ENCODE measurements around the gene DLG3. TPM values are rescaled to one million over a fixed set of nuclear protein-coding genes. Genes with fewer than 3 reads are reported as not detected.

Gene DLG3
- total RNA-seq, 1 experiment from 2014 or later: 48.4 TPM

DNA sequence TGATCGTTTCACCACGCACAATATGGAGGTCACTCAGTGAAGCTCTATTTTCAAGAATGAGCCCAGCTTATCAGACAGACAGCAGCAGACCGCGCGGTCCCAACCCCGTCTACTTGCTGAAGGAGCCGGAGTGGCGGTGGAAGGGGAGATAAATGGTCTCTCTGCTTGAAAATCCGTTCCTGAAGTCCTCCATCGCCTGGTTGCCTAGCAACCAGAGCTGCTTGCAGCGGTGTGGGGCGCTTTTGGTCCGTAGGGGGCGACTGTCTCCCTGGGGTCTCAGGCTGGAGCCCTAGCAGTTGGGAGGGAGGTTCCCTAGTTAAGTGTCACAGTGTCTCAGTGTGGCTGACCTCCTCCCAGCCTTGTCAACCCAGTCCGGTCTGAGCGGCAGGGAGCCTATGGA lies 8.3 kb upstream of the DLG3 start:
- Histone ChIP-seq H3K9ac (ENCODE audit: low read length) (no peak overlapping the region), H3K79me2 (ENCODE audit: insufficient read depth, low read length) (no peaks in the 10 kb centered on the region), H2AFZ (ENCODE audit: low read depth, low read length, poor library complexity, severe bottlenecking) (no peak overlapping the region), H3K36me3 (ENCODE audit: control insufficient read depth in 1 of 2, insufficient read depth in 2 of 2, low read length in 2 of 2) (no peaks in the 10 kb centered on the region), H4K20me1 (ENCODE audit: insufficient read depth) (no peaks in the 10 kb centered on the region), H3K4me3 (replicated peaks in 1 of 2; ENCODE audit: low read depth in 1 of 2, low read length in 2 of 2) (no peak overlapping the region), H3K27ac (ENCODE audit: low read depth, low read length) (no peak overlapping the region), H3K4me2 (ENCODE audit: low read length) (no peak overlapping the region), H3K4me1 (ENCODE audit: control insufficient read depth in 1 of 2, insufficient read depth in 2 of 2, low read length in 2 of 2) (peaks cover 2 to 34% of the 10 kb centered on the region in 2 experiments; a peak in 2 of 4 replicates), H3K27me3 (ENCODE audit: insufficient read depth, low read length) (no peaks in the 10 kb centered on the region), H3K9me3 (ENCODE audit: control insufficient read depth in 1 of 2, insufficient read depth in 1 of 2, low read depth in 1 of 2, low read length in 2 of 2) (no peaks in the 10 kb centered on the region), H3K9me2 (ENCODE audit: insufficient read depth) (no peaks in the 10 kb centered on the region)
- no peak for ATAC-seq
- DNase-seq (ENCODE audit: low read depth, low spot score): no peak
- intact Hi-C loops (cut with micrococcal nuclease): no loop called here
- ChIA-PET POLR2A (no interaction called here), CTCF (no interaction called here), RAD21 (ENCODE audit: low non-redundant PET in 1 of 2, low total read pairs in 2 of 2, uncharacterized antibody in 2 of 2, unreplicated experiment in 2 of 2) (no interaction called here)
- TF ChIP-seq EZH2 (IDR thresholded peaks at IDR 0.05): no peak
- TF ChIP-seq EGR1 (IDR thresholded peaks at IDR 0.05; ENCODE audit: low read depth): no peak
- TF ChIP-seq FOSL1 (IDR thresholded peaks at IDR 0.05; ENCODE audit: low read depth): no peak
- TF ChIP-seq RAD21 (IDR thresholded peaks at IDR 0.05; ENCODE audit: low read depth): no peak
- TF ChIP-seq CBX3 (IDR thresholded peaks at IDR 0.05; ENCODE audit: low read depth): no peak
- no peak for TF ChIP-seq TCF7L2 (IDR thresholded peaks at IDR 0.05; ENCODE audit: borderline replicate concordance, extremely low read depth, insufficient read depth, insufficient read length)
- TF ChIP-seq ELF1 (IDR thresholded peaks at IDR 0.05; ENCODE audit: borderline replicate concordance, low read depth): no peak
- TF ChIP-seq, protein P1, sequence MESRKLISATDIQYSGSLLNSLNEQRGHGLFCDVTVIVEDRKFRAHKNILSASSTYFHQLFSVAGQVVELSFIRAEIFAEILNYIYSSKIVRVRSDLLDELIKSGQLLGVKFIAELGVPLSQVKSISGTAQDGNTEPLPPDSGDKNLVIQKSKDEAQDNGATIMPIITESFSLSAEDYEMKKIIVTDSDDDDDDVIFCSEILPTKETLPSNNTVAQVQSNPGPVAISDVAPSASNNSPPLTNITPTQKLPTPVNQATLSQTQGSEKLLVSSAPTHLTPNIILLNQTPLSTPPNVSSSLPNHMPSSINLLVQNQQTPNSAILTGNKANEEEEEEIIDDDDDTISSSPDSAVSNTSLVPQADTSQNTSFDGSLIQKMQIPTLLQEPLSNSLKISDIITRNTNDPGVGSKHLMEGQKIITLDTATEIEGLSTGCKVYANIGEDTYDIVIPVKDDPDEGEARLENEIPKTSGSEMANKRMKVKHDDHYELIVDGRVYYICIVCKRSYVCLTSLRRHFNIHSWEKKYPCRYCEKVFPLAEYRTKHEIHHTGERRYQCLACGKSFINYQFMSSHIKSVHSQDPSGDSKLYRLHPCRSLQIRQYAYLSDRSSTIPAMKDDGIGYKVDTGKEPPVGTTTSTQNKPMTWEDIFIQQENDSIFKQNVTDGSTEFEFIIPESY (IDR thresholded peaks at IDR 0.05; ENCODE audit: extremely low read depth, insufficient replicate concordance, low read length): no peak
- TF ChIP-seq POLR2A (IDR thresholded peaks at IDR 0.05; ENCODE audit: borderline replicate concordance, extremely low read depth, insufficient read depth, insufficient read length): no peak
- no TSS peak for BruUV-seq (replicated peaks)

DNA sequence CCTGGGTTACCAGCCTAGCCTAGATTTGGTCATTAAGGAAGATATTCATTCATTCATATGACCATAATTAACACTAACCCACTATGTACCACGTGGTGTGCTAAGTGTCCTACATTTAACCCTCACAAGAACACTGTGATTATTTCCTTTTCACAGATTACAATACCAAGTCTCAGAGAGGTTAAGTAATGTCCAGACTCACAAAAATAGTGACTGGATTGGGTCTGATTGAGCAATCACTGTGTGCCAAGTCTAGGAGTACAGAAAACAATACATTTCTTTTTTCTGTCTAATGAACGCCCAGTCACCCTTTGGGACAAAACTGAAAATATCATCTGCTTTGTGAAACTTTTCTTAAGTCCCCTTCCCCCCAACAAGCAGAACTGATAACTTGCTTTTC lies 7.6 kb upstream of the DLG3 start:
- Histone ChIP-seq H3K27ac (ENCODE audit: low read depth, low read length) (no peak overlapping the region), H3K36me3 (ENCODE audit: control insufficient read depth in 1 of 2, insufficient read depth in 2 of 2, low read length in 2 of 2) (no peaks in the 10 kb centered on the region), H3K4me2 (ENCODE audit: low read length) (no peak overlapping the region), H2AFZ (ENCODE audit: low read depth, low read length, poor library complexity, severe bottlenecking) (no peak overlapping the region), H3K9me2 (ENCODE audit: insufficient read depth) (no peaks in the 10 kb centered on the region), H3K9me3 (ENCODE audit: control insufficient read depth in 1 of 2, insufficient read depth in 1 of 2, low read depth in 1 of 2, low read length in 2 of 2) (no peaks in the 10 kb centered on the region), H3K4me3 (replicated peaks in 1 of 2; ENCODE audit: low read depth in 1 of 2, low read length in 2 of 2) (no peak overlapping the region), H3K9ac (ENCODE audit: low read length) (no peak overlapping the region), H3K4me1 (ENCODE audit: control insufficient read depth in 1 of 2, insufficient read depth in 2 of 2, low read length in 2 of 2) (peaks cover 2 to 34% of the 10 kb centered on the region in 2 experiments; a peak in 2 of 4 replicates), H3K27me3 (ENCODE audit: insufficient read depth, low read length) (no peaks in the 10 kb centered on the region), H3K79me2 (ENCODE audit: insufficient read depth, low read length) (no peaks in the 10 kb centered on the region), H4K20me1 (ENCODE audit: insufficient read depth) (no peaks in the 10 kb centered on the region)
- ChIA-PET RAD21 (ENCODE audit: low non-redundant PET in 1 of 2, low total read pairs in 2 of 2, uncharacterized antibody in 2 of 2, unreplicated experiment in 2 of 2) (no interaction called here), CTCF (no interaction called here), POLR2A (no interaction called here)
- intact Hi-C loops (cut with micrococcal nuclease): no loop called here
- no peak for TF ChIP-seq EGR1 (IDR thresholded peaks at IDR 0.05; ENCODE audit: low read depth)
- no peak for TF ChIP-seq SP1 (IDR thresholded peaks at IDR 0.05; ENCODE audit: low read depth)
- TF ChIP-seq EZH2 (IDR thresholded peaks at IDR 0.05): no peak
- TF ChIP-seq ZNF274 (IDR thresholded peaks at IDR 0.05; ENCODE audit: low read depth, low read length): no peak
- no peak for TF ChIP-seq EZH2phosphoT487 (IDR thresholded peaks at IDR 0.05; ENCODE audit: borderline replicate concordance)
- no peak for TF ChIP-seq JUND (IDR thresholded peaks at IDR 0.05)
- TF ChIP-seq CEBPB (IDR thresholded peaks at IDR 0.05; ENCODE audit: low read depth): no peak
- no peak for TF ChIP-seq SRF (IDR thresholded peaks at IDR 0.05; ENCODE audit: low read depth)
- DNase-seq (ENCODE audit: low read depth, low spot score) (no peak), ATAC-seq (no peak)
- no TSS peak for BruUV-seq (replicated peaks)
